Vagina (tissue), 2 donors: Measurements from ENCODE around the gene MAD1L1. TPM values are rescaled to one million over a fixed set of nuclear protein-coding genes. Genes with fewer than 3 reads are reported as not detected.

Source experiments
- DNase-seq, 2 donors: peaks; one replicate each; pipeline ENCODE4 v3.0.0-alpha.2; 2017; ENCODE audit errors: extremely low spot score in 2 of 2
- H3K27ac ChIP-seq: fragments of 200-600 bp; sonication (generic); one replicate; pipeline ENCODE4 v1.5.1; 2019
- H3K27me3 ChIP-seq: fragments of 200-600 bp; sonication (generic); one replicate; pipeline ENCODE4 v1.5.1; 2019
- H3K36me3 ChIP-seq, 2 donors: fragments of 200-600 bp; sonication (generic); one replicate each; pipeline ENCODE4 v1.5.1; 2017 to 2019
- H3K4me1 ChIP-seq: fragments of 200-600 bp; sonication (generic); one replicate; pipeline ENCODE4 v1.5.1; 2019
- H3K4me3 ChIP-seq, 2 donors: fragments of 200-600 bp; sonication (generic); 1 replicate in 1 of 2; 2 replicates in 1 of 2; pipeline ENCODE4 v1.5.1; 2016 to 2019
- H3K9me3 ChIP-seq: fragments of 200-600 bp; sonication (generic); one replicate; pipeline ENCODE4 v1.5.1; 2019
- CTCF ChIP-seq, 3 experiments: fragments of 450-650 bp in 2 of 3; fragments of 200-600 bp in 1 of 3; sonication (generic) in 1 of 3; IDR thresholded peaks; one replicate each; pipeline ENCODE4 v1.5.1; 2017 to 2019; ENCODE audit warnings: antibody characterized with exemption in 3 of 3, mild to moderate bottlenecking in 2 of 3, moderate library complexity in 2 of 3
- POLR2A ChIP-seq, 2 donors: fragments of 450-650 bp; IDR thresholded peaks; one replicate each; pipeline ENCODE4 v1.6.1; 2017; ENCODE audit warnings: antibody characterized with exemption in 2 of 2, mild to moderate bottlenecking in 2 of 2, moderate library complexity in 2 of 2
- POLR2AphosphoS5 ChIP-seq, 2 donors: sonication (generic); formaldehyde crosslinking; IDR thresholded peaks; one replicate each; pipeline ENCODE4 v1.9.0; 2017; ENCODE audit warnings: antibody characterized with exemption in 2 of 2, mild to moderate bottlenecking in 2 of 2, low read depth in 1 of 2; ENCODE audit not compliant: insufficient read depth in 1 of 2
- intact Hi-C: fragments of 100-400 bp; cut with DNase I; formaldehyde crosslinking; loops from one replicate; pipeline ENCODE4 v1.15.1; 2023
- total RNA-seq: library from RNA; depleted of rRNA; stranded (reverse); fragments of >200 nt; gene quantifications from one replicate; pipeline ENCODE4 v1.2.3, GENCODE V29; 2016

MAD1L1 gene
- total RNA-seq, 1 donor from 2014 or later, result 62.4 TPM

- DNase-seq, result no peak
- H3K27ac ChIP-seq, result no peak overlapping the region
- TF ChIP-seq CTCF (IDR thresholded peaks at IDR 0.05) (no peak), POLR2AphosphoS5 (IDR thresholded peaks at IDR 0.05; ENCODE audit: insufficient read depth in 1 of 2, low read depth in 1 of 2) (no peak), POLR2A (IDR thresholded peaks at IDR 0.05) (no peak)
- H3K4me3 ChIP-seq, result no peak overlapping the region
- peaks cover 1% of the 10 kb centered on the region for H3K4me1 ChIP-seq
- no peaks in the 10 kb centered on the region for H3K27me3 ChIP-seq
- no peaks in the 10 kb centered on the region for H3K9me3 ChIP-seq
- no peaks in the 10 kb centered on the region for H3K36me3 ChIP-seq
- intact Hi-C loops, result no loop called here
Measured at GRCh38 chr7:1894313-1894900, 338.3 kb downstream of the MAD1L1 start.

- Histone ChIP-seq H3K27me3 (no peaks in the 10 kb centered on the region), H3K9me3 (no peaks in the 10 kb centered on the region), H3K4me1 (no peaks in the 10 kb centered on the region), H3K4me3 (no peak overlapping the region), H3K36me3 (no peaks in the 10 kb centered on the region), H3K27ac (no peak overlapping the region)
- intact Hi-C loops, result no loop called here
- DNase-seq, result no peak
- no peak for TF ChIP-seq CTCF (IDR thresholded peaks at IDR 0.05)
- no peak for TF ChIP-seq POLR2A (IDR thresholded peaks at IDR 0.05)
- TF ChIP-seq POLR2AphosphoS5 (IDR thresholded peaks at IDR 0.05; ENCODE audit: insufficient read depth in 1 of 2, low read depth in 1 of 2), result no peak
Measured at GRCh38 chr7:1893451-1893850, 339.3 kb downstream of the MAD1L1 start.

- TF ChIP-seq CTCF (IDR thresholded peaks at IDR 0.05) (no peak), POLR2AphosphoS5 (IDR thresholded peaks at IDR 0.05; ENCODE audit: insufficient read depth in 1 of 2, low read depth in 1 of 2) (no peak), POLR2A (IDR thresholded peaks at IDR 0.05) (no peak)
Measured at GRCh38 chr7:1893036-1893435, 339.7 kb downstream of the MAD1L1 start.

GRCh38 chr7:1892011-1892965, 340.5 kb downstream of the MAD1L1 start:
- Histone ChIP-seq H3K9me3 (no peaks in the 10 kb centered on the region), H3K27me3 (no peaks in the 10 kb centered on the region), H3K27ac (no peak overlapping the region), H3K4me1 (no peaks in the 10 kb centered on the region), H3K36me3 (no peaks in the 10 kb centered on the region), H3K4me3 (no peak overlapping the region)
- no peak for DNase-seq
- no peak for TF ChIP-seq POLR2AphosphoS5 (IDR thresholded peaks at IDR 0.05; ENCODE audit: insufficient read depth in 1 of 2, low read depth in 1 of 2)
- no peak for TF ChIP-seq CTCF (IDR thresholded peaks at IDR 0.05)
- intact Hi-C loops, result no loop called here

More at GRCh38 chr7:1893036-1893435, 339.7 kb downstream of the MAD1L1 start:
- Histone ChIP-seq H3K36me3 (no peaks in the 10 kb centered on the region), H3K4me3 (no peak overlapping the region), H3K9me3 (no peaks in the 10 kb centered on the region), H3K4me1 (no peaks in the 10 kb centered on the region), H3K27ac (no peak overlapping the region), H3K27me3 (no peaks in the 10 kb centered on the region)
- intact Hi-C loops, result no loop called here
- DNase-seq, result no peak
